COLO668 (cell line): ENCODE measurements around the gene SLC16A6.
"Not testable (repeated sequence)": the region's sequence is repeated elsewhere in the genome, so short reads cannot be mapped to it uniquely, and the experiment has no call there.

ENCODE experiments used
- DNase-seq: peaks from one replicate; lab custom pipeline; 2025; ENCODE audit not compliant: unreplicated experiment; lab: John Stamatoyannopoulos, UW

SLC16A6 gene

GRCh38 chr17:68290955-68291835, at the start of gene SLC16A6, which contains the start of gene ARSG:
SLC16A6 (minus strand) TSS chr17:68291127; CDS start chr17:68278320, 12,807 bp downstream.
ARSG (plus strand) TSS chr17:68291495; CDS start chr17:68307494, 15,999 bp downstream.
- DNase-seq = peak; percentile 90

- DNase-seq = no peak
Measured at GRCh38 chr17:68334393-68334792, 43.5 kb upstream of the SLC16A6 start.

GRCh38 chr17:68331932-68332331, 41.0 kb upstream of the SLC16A6 start:
- not testable (repeated sequence) for DNase-seq

GRCh38 chr17:68329331-68329730, 38.4 kb upstream of the SLC16A6 start:
- no peak for DNase-seq

- DNase-seq = no peak
Measured at GRCh38 chr17:68328676-68329075, 37.7 kb upstream of the SLC16A6 start.

GRCh38 chr17:68327823-68328557, 37.1 kb upstream of the SLC16A6 start:
- no peak for DNase-seq

GRCh38 chr17:68326681-68327080, 35.8 kb upstream of the SLC16A6 start:
- DNase-seq = no peak

- DNase-seq = no peak
Measured at GRCh38 chr17:68325961-68326360, 35.0 kb upstream of the SLC16A6 start.

GRCh38 chr17:68324654-68325336, 33.9 kb upstream of the SLC16A6 start:
- no peak for DNase-seq

- no peak for DNase-seq
Measured at GRCh38 chr17:68324114-68324513, 33.2 kb upstream of the SLC16A6 start.

GRCh38 chr17:68322630-68323029, 31.7 kb upstream of the SLC16A6 start:
- DNase-seq = no peak

- DNase-seq = no peak
Measured at GRCh38 chr17:68321556-68321954, 30.6 kb upstream of the SLC16A6 start.

GRCh38 chr17:68320943-68321555, 30.1 kb upstream of the SLC16A6 start:
- no peak for DNase-seq

- DNase-seq = no peak
Measured at GRCh38 chr17:68320311-68320865, 29.5 kb upstream of the SLC16A6 start.

- DNase-seq = no peak
Measured at GRCh38 chr17:68319410-68320162, 28.7 kb upstream of the SLC16A6 start.

GRCh38 chr17:68318103-68318991, 27.4 kb upstream of the SLC16A6 start:
- peak; percentile 40 for DNase-seq

- no peak for DNase-seq
Measured at GRCh38 chr17:68317458-68317857, 26.5 kb upstream of the SLC16A6 start.

GRCh38 chr17:68315930-68316329, 25.0 kb upstream of the SLC16A6 start:
- no peak for DNase-seq
